HG03064 (cell line): ENCODE data around the gene CCDC192.

Experiments used
- ATAC-seq: cut with Tn5 transposase; IDR thresholded peaks from one replicate; pipeline ENCODE4 v1.9.1; 2021; ENCODE audit warnings: low read depth; ENCODE audit not compliant: unreplicated experiment

Gene CCDC192

DNA sequence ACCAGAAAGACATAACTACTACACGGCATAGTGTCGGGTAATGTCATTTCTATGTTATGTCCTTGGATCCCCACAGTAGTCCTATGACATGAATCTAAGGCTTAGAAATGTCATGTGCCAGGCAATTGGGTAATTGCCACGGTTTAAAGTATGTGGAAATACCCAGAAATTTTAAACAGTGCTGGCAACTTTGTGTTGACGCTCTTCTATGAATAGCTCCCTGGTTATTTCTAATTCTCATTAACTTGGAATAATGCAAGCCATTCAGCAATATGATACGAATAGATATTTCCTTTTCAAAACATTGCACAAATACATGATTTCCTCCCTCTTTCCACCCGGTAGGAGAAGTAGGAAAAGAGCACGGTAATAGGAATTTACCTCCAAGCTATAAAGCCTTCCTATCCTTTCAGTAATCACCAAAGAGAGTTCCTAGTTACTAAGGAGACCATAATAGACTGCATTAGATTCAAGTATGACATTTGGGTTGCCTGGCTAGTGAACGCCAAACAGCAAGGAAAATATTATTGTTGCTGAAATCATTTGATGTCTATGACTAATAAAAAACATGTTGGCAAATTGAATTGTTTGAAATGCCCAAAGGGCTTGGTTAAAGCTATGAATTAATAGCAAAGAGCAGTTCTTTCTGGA, 168.4 kb downstream of the CCDC192 start:
- no peak for ATAC-seq

DNA sequence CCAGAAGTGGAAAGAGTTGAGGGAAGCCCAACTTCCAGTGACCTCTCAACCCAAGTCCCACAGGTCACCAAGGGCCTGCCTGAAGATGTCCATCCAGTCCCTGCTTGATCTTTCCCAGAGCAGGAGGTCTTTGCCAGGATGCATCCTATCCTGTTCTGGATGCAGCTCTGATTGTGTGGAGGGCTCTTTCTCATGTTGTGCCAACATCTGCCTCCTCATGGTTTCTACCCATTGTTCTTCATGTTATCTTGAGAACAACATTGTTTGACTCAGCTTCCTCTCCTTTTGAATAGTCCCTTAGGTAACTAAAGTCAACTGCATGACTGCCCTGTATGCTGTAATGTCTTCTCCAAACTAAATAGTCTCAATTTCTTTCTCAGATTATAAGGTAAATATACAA, 169.3 kb downstream of the CCDC192 start:
- ATAC-seq, result no peak

DNA sequence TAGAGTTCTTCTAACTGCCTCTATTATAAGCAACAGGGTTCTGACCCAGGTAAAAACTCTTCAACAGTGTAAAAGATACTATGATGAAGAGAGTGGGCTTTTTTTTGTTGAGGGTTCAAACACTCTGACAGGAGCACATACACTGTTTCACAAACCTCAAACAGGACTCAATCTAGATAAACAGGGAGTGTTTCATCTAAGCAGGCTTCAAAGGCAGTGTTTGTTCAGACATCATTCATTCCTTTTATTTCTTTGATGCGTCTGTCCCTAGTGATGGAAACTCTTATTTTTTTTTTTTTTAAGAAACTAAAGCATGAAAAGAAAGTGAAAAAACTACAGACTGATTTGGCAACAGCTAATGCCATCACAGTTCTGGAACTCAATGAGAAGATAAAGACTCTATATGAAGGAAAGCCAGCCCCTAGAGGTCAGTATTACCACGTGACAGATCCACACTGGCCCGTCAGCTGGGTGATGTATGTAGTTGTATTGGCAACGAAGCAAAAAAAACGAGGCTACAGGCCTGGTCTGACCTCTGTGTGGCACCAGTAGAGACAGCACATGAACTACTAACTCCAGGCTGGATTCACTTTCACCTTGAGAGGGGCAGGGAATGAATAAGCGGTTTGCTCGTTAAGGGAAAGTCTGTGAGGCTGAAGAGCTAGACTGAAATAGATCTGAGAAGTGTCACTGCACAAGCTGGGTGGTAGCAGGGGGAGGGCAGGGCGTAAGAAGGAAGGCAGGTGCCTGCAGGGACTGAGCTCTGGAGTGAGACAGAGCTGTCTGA, 172.2 kb downstream of the CCDC192 start:
- peak; percentile 81 for ATAC-seq

DNA sequence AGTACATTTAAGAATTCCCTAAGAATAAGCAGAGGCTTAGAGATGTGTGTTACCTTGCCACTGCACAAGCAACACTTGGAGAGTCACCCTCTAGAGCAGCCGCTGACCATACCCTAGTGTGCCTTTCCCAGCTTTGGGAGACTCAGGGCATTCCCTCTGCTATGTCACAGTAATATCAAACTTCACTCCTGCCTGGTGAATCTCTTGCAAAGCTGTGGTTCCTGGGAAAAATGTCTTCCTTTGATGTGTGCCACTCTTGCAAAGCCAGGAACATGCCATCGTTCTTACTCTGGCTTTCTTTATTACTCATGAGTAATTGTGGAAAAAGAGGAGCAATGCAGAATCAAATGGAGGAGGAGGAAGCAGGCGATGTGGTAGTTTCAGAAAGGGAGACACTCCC, 173.2 kb downstream of the CCDC192 start:
- no peak for ATAC-seq

DNA sequence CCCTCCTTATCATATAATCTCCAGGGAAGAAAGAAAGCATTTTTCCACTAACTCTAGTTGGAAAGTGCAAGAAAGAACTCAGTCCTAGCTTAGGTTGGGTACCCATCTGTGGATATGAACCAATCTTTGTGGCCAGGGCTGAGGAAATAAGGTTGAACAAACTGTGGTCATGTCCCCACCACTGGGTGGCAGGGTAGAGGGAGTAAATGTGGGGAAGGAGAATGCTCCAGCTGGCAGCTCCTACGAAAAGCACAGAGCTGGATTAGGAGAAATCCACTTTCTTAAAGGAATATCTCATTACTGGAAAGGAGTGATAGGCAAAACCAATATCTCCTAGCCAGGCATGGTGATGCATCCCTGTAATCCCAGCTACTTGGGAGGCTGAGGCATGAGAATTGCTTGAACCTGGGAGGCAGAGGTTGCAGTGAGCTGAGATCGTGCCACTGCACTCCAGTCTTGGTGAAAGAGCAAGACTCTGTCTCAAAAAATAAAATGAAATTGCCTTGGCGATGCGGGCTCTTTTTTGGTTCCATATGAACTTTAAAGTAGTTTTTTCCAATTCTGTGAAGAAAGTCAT, 175.1 kb downstream of the CCDC192 start:
- no peak for ATAC-seq

DNA sequence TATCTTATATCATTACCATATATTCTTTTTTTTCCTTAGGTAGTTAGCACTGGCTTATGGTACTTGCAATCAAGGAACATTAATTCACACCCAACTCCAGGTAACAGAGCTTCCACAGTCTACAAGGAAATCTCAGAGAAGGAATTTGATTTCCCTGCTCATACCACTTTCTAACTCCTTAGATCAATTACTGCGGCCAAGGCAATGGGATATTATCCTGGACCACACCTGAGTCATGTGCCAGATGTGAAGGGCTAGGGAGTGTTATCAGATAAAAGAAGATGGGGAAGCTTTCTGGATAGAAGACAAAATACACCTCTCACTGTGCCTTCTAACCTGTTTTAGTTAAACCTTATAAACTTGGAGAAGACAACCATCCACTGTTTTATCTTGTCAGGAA, 181.2 kb downstream of the CCDC192 start:
- ATAC-seq, result no peak

DNA sequence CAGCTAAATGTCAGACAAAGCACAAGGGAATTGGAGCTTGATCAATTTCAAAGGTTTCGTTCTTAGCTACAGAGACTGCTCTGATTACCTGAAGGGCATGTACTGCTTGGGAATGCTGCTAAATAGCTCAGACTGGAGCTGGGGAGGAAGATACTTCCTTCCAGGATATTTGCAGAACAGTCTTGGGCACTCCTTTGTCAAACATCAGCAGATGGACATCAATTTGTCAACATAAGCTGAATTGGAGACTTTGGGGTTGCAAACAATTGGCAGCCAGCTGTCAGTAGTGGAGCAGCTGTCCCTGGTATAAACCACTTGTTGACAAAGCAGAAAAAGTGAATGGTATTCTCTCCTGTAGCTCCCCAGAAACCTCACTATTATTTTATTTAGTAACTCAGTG, 182.0 kb downstream of the CCDC192 start:
- ATAC-seq, result no peak

DNA sequence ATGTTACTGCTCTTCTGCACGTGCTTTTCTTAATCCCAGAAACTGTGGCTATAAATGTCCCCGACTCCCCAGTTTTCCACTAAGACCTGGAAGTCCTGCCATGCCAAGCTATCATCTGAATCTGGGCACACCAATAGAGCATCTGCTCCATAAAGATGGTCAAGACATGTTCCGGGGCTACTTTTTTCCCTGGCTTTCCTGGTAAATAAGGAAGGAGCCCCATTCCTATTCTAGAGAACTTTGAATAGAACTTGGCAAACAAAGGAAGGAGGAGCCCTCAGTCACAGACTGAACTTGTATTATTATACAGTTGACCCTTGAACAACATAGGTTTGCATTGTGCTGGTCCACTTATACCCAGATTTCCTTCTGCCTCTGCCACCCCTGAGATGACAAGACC, 182.9 kb downstream of the CCDC192 start:
- no peak for ATAC-seq

DNA sequence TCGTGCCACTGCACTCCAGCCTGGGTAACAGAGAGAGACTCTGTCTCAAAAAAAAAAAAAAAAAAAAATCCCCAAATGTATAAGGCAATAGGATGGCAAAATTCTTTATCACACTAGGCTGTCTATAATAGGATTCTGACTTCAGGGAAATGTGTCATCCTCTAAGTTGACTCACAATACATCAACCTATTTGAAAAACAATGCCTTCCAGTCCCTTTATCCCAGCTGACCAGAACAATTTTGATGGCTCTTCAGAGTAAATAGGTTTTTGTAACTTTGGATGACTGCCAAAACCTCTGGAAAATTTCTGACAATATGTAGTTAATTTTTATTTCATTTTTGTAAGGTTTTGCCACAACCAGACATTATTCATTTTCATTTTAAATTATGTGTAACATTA, 184.1 kb downstream of the CCDC192 start:
- no peak for ATAC-seq

DNA sequence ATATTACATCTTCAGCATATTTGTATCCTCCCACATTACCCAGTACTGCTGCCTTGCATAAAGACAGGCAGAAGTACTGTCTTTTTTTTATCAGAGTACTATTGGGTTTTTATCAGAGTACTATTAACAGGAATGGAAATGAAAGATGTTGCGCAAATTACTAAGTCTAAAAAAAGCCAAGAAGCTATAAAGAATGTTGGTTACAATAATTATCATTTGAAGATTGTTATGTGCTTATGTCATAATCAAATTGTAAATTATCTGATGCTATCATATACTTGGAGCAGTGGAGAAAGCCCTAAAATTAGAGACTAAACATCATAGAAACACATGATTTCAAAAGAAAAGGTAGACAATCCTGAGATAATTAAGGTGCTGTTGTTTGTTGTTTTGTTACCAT, 188.8 kb downstream of the CCDC192 start:
- no peak for ATAC-seq

DNA sequence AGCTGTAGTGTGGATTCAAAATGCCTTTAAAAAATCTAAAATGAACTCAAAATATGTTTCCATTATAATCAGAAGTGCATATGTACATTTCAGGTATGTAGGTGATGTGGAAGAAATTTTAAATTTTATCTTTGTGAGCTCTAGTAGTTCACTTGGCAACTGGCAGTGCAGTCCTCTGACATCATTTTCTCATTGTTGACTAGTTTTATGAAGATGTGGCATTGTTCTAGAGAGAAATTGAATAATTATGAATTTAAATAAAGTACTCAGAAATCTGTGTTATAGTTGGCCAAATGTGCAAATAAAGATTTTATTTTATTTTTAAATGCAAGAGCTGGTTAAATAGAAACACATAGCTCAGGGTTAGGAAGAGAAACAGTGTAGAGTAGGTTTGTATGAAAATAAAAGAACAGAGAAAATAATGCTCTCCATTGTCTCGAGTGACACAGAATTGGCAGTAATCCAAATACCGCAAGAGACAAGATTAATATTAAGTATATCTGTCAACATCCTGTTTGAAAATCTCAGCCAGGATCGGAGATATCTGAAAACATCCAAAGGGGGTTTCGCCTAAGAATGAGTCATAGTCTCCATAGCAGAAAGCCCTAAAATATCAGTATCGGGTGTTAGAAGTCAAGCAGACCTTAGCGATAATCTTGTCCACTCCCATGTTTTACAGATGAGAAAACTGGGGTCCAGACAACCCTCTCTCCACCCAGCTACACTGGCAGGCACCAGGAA, 189.4 kb downstream of the CCDC192 start:
- ATAC-seq, result no peak

DNA sequence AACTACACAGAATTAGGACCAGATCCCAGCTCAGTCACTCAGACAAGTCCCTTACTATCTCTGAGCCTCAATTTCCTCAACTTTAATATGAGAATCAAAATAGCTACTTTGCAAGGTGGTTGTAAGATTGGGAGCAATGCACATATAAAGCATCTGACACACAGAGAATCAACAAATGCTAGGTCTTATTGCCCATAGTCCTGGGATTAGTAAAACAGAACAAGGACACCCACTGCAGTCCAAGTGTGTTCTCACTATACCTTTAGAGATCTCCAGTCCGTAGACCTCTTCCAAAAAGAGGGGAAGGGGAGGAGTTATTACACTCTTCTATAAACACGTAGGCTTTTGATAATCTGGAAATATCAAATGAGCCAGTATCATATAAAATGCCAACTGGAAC, 190.0 kb downstream of the CCDC192 start:
- ATAC-seq, result no peak

DNA sequence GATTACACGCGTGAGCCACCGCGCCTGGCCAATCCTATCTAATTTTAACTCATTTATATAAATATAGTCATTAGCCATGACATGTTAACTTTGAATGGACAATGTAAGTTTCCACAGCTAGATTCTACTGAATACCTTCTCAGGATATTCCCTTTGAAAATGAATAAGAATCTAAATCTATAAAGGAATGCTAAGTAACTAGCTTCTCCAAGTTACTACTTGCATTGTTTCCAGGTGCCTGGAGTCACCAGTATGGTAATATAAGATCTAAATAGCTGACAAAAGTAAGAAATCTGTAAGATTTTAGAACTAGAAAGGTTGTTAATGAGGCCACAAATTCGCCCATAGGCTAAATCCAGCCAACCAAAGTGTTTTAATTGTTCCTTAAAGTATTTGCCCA, 191.3 kb downstream of the CCDC192 start:
- no peak for ATAC-seq

DNA sequence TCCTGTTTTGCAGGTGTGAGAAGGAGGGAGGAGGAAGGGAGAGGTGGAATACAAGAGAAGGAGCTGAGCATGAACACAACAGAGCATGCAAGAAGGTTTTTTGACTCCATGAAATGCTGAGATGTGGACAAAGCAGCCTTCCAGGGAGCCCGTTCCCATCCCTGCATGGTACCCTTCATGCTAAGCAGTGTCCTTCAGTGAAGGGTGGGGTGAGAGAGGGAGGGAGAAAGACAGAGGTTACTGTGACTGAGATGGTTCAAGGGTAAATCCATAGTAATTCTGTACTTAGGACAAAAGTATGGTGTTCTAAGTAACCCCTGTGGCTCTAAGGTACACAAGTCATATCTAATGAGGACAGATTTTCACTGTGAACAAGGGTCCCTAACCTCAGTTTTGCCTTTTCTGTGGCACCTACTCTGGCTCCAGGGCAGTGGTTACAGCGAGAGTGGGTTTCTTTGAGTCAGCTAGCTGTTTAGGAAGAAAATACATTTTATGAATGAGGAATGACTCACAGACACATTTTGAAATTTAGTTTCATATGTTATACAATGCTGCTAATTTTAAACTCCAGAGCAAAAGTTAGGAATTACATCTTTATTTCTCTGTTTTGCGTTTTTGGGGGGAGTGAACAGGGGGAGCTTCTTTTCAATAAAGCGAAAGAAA, 195.5 kb downstream of the CCDC192 start:
- ATAC-seq, result no peak

DNA sequence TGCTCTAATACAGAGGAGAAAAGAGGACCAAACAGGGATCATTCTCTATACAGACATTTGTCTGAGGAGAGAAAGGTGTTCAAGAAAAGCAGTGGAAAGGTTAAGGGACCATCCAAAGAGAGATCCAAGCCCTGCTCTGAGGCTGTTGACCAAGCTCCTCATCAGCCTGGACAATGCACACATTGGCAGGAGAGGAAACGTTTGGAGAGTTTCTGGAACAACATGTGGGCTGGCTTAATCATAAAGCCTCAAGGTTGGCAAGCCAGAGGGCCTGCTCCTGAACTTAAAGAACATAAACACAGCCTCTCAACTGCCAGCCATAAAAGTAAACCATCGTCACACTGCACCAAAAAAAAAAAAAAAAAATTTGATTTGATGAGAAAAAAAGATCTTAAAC, 196.0 kb downstream of the CCDC192 start:
- no peak for ATAC-seq

DNA sequence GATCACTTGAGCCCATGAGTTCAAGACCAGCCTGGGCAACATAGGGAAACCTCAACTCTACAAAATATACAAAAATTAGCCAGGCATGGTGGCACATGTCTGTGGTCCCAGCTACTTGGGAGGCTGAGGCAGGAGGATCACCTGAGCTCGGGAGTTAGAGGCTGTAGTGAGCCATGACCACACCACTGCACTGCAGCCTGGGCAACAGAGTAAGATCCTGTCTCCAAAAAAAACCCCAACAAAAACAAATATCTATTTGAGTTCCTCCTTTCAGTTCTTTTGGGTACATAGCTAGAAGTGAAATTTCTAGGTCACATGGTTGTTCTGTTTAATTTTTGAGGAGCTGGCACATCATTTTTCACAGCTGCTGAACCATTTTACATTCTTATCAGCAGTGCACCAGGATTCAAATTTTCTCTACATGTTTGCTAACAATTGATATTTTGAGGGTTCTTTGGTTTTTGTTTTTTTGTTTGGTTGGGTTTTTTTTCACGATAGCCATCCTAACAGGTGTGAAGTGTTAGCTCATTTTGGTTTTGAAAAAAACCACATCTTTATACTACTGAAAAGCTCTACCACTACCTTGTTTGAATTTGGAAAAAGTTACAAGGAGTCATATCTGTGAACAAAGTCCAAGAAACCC, 203.5 kb downstream of the CCDC192 start:
- no peak for ATAC-seq

DNA sequence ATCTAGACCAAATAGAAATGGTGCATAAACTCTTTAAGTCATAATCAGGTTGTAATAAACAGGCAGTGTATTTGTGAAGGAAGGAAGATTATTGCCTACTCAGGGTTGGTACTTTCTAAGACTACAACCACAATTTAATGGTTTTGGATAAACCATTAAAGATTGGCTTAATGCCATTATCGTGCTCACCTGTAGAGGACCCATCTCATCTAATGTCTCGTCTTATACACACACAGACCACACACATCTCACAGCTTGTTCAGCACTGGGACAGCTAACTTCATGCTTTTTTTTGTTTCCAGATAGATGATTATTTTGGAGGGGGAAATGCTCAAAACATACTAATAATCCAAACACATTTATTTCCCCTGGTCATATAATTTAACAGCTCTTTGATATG, 204.7 kb downstream of the CCDC192 start:
- ATAC-seq, result no peak

DNA sequence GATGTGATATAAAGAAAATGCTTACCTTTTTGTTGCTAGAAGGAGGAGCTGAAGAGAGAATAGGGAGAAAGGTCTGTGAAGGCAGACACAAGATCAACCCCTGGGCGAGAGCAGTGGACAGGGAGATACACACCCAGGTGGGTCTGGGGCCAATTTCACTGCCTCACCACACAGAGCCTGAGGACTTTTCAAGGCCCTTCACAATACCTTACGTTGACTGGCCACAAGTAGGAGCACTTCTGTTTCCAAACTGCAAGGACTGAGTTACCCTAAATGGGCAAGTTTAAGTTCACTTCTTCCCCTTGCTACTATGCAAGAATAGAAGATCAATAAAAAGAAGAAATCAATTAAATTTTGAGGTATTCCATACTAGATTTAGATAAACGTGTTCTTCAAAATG, 205.9 kb downstream of the CCDC192 start:
- peak; percentile 64 for ATAC-seq

DNA sequence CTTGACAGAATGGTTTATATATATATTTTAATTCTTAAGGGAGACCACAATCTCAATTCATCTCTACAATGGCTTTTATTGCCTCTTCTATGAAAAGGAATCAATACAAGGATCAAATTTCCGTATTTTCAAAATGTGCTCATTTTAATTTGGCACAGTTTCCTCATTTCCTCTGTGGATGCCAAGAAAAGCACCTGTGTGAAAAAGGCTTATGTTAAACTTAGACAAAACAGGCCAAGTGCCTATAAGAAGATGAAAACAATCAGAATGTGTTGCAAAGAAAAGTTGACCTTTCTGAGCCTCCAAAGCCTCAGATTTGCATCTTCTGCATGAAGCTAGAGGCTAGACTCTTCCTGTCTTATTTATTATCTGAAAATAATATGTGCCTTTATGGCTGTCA, 206.6 kb downstream of the CCDC192 start:
- ATAC-seq, result no peak

DNA sequence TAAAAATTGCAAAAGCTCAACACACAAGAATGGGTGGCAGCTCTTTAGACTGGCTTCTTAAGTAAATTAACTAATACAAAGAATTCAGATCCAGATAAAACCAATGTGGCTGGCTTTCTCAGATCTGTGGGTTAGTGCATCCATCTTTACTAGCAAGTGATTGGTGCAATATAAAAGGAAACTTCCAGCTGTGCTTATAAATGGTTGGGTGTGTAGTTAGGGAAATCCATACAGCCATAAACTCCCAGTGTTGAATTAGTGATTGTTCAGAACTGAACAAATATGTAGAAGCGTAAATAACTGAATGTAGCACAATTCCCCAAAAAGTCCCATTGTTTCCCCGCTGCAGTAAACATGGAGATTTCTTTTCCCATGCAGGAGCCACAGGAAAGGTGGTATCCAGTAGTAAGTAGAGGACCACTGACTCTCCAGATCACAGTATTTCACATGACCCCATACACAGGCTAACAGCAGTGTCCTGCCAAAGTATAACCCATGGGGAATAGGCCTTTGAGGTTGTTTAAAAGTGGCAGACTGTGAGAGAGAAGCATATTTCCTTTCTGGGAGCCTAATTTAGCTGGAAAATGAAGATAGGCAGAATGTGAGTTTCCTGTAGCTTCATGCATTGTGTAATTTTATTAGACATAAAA, 207.2 kb downstream of the CCDC192 start:
- no peak for ATAC-seq
